G401 (cell line): ENCODE data around the gene OGDH. TPM values are rescaled to one million over a fixed set of nuclear protein-coding genes. Genes with fewer than 3 reads are reported as not detected.
A peak's percentile ranks its signal among the peaks of the same experiment; 100 is the strongest.
"Not testable (repeated sequence)": the region's sequence is repeated elsewhere in the genome, so short reads cannot be mapped to it uniquely, and the experiment has no call there.

Source experiments
- DNase-seq: peaks from one replicate; pipeline ENCODE4 v3.0.0-alpha.2; 2015; ENCODE audit warnings: low spot score
- in situ Hi-C: cut with HindIII; loops from 2 replicates; pipeline ENCODE4 v1.10.0; 2016; ENCODE audit warnings: low sequenced_read_pairs, mixed read lengths
- total RNA-seq: library from RNA; depleted of rRNA; stranded (reverse); fragments of >200 nt; shearing (Covaris generic); gene quantifications from 2 replicates; pipeline ENCODE4 v1.2.3, GENCODE V29; 2014

OGDH gene
- total RNA-seq, 1 experiment from 2014 or later: 78.8 TPM

- in situ Hi-C loops: loop anchor here (25.0 kb wide), 1 partner anchor 137 kb away; no protein-coding TSS in a partner anchor
- no peak for DNase-seq
Measured at GRCh38 chr7:44574287-44574872, 32.0 kb upstream of the OGDH start.

DNA sequence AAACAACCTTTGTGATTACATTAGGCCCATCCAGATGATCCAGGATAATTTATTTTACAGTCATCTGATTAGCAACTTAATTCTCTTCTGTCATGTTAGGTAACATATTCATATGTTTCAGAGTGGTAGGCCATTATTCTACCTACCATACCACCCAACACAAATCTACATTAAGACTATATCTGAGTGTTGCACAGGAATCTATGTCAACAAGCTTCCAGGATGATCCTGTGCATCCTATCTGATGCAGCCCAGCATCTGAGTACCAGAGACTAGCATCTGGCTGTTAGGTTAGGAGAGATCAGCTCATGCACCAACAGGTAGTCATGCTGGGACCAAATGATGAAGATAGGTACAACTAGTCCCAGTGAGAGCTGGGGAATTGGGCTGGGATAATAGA, 31.4 kb upstream of the OGDH start:
- no peak for DNase-seq
- in situ Hi-C loops: no loop called here

GRCh38 chr7:44576228-44576627, 30.2 kb upstream of the OGDH start:
- DNase-seq: no peak
- in situ Hi-C loops: no loop called here

GRCh38 chr7:44580945-44581878, 25.2 kb upstream of the OGDH start:
- no peak for DNase-seq
- in situ Hi-C loops: no loop called here

DNA sequence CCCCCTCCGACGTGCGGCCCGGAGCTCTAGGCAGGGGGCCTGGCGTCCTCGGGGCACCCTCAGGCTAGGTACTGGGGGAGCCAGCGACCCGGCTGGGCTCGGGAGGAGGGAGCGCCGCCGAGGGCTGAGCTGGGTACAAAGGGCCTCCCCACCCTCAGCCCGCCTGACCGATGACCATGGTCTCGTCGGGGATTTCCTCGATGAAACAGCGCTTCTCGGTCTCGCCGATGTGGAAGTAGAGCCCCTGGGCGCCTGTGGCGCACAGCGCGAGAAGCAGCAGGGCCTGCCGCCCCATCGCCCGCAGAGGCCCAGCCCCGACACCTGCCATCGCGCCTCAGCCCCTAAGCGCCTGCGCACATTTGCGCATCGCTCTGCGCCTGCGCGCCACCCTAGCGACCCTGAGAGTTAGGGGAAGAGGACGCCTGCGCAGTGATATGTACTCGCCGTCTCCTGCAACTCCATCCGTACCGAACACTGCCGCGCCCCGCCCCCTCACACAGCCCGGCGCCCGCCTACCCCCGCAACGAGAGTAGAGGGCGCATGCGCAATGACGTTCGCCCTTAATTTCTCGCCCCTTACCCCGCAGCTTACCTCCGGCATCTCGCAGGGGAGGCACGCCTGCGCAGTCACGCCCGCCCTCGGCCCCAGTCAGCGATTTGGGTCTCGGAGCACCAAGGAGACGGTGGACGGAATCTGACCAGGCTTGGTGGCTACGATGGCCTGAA, 24.4 kb upstream of the OGDH start, which contains the start of gene TMED4:
Gene TMED4, minus strand, starts transcription at position 353 of the 725 bp plus-strand sequence. Its CDS starts 25 bp downstream, at position 328.
- in situ Hi-C loops: no loop called here

DNA sequence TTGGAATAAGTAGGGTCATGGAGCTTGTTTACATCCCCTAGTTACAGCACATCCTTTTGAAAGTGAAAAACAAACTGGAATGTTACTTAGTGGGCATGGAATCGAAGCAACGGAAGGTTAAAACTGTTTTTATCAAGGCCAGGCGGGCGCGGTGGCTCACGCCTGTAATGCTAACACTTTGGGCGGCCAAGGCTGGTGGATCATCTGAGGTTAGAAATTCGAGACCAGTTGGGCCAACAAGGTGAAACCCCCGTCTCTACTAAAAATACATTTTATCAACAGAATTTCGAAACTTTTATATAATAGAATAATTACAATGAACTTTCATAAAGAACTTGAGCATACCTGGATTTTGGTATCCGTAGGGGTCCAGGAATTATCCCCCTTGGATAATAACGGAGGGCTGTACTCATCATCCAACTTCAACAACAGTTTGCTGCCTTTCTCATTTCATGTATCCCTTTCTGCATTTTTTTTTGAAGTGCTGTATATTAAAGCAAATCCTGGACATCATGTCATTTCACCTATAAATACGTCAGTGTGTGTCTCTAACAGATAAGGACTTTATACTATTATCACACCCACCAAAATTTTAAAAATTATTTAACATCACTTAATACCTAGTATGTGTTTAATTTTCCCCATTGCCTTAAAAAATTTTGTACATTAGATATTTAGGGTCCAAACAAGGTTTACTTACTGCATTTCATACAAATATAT, 23.1 kb upstream of the OGDH start:
- in situ Hi-C loops: no loop called here
- no peak for DNase-seq

More for the DNA sequence above, 24.4 kb upstream of the OGDH start, which contains the start of gene TMED4:
- DNase-seq: peak; percentile 98

GRCh38 chr7:44587843-44588711, 18.4 kb upstream of the OGDH start:
- DNase-seq: peak; percentile 50
- in situ Hi-C loops: no loop called here

- in situ Hi-C loops: no loop called here
Measured at GRCh38 chr7:44590910-44591309, 15.5 kb upstream of the OGDH start.

DNA sequence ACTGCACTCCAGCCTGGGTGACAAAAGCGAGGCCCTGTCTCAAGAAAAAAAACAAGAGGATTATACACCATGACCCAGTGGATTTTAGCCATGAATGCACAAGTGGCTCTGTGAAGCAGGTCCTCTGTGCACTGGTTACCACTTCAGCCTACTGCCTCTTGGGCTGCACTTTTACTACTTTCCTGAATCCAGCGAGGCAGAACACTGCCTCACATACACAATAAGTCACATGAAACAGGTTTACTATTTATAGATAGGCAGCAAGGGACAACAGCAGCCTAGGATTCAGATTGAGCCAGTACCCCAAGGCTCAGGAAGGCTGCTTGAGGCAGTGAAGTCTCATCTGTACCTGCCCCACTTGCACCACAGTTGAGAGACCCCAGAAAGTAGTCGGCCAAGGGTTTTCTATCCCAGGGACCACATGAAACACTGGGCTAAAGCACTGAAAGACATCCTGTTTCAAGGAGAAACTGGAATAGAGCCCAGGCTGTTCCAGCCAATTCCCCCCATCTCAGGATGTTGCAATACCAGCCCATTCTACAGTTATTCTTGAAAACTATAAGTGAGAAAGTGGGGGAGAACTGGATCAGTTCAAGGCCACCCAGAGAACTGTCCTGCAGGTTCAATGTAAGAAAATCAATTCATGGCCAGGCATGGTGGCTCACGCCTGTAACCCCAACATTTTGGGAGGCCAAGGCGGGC, 10.3 kb upstream of the OGDH start:
- in situ Hi-C loops: no loop called here
- no peak for DNase-seq

More at GRCh38 chr7:44590910-44591309, 15.5 kb upstream of the OGDH start:
- DNase-seq: no peak

- in situ Hi-C loops, DNase-seq: not testable (repeated sequence)
Measured at GRCh38 chr7:44597181-44597580, 9.2 kb upstream of the OGDH start.

DNA sequence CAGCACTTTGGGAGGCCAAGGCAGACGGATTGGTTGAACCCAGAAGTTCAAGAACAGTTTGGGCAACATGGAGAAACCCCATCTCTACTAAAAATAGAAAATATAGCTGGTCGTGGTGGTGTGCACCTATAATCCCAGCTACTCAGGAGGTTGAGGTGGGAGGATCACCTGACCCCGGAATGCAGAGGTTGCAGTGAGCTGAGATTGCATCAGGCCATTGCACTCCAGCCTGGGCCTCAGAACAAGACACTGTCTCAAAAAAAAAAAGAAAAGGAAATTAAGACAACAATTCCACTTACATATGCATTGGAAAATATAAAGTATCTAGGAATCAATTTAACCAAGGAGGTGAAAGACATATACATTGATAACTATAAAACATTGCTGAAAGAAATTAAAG, 7.2 kb upstream of the OGDH start:
- DNase-seq: no peak
- in situ Hi-C loops: no loop called here

GRCh38 chr7:44602576-44602910, 3.9 kb upstream of the OGDH start:
- in situ Hi-C loops: no loop called here
- DNase-seq: no peak

DNA sequence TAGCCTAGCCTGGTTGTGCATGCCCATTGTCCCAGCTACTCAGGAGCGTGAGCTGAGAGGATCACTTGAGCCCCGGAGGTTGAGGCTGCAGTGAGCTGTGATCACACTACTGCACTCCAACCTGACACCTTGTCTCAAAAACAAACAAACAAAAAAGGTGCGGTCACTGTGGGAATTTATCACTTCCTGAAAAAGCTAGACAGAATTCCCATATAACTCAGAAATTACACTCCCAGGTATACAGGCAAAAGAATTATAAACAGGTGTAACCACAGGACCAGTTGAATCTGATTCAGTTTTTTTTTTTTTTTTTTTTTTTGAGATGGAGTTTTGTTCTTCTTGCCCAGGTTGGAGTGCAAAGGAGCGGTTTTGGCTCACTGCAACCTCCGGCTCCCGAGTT, 3.2 kb upstream of the OGDH start:
- no peak for DNase-seq
- in situ Hi-C loops: no loop called here

- DNase-seq: no peak
- in situ Hi-C loops: no loop called here
Measured at GRCh38 chr7:44604941-44605340, 1.5 kb upstream of the OGDH start.

DNA sequence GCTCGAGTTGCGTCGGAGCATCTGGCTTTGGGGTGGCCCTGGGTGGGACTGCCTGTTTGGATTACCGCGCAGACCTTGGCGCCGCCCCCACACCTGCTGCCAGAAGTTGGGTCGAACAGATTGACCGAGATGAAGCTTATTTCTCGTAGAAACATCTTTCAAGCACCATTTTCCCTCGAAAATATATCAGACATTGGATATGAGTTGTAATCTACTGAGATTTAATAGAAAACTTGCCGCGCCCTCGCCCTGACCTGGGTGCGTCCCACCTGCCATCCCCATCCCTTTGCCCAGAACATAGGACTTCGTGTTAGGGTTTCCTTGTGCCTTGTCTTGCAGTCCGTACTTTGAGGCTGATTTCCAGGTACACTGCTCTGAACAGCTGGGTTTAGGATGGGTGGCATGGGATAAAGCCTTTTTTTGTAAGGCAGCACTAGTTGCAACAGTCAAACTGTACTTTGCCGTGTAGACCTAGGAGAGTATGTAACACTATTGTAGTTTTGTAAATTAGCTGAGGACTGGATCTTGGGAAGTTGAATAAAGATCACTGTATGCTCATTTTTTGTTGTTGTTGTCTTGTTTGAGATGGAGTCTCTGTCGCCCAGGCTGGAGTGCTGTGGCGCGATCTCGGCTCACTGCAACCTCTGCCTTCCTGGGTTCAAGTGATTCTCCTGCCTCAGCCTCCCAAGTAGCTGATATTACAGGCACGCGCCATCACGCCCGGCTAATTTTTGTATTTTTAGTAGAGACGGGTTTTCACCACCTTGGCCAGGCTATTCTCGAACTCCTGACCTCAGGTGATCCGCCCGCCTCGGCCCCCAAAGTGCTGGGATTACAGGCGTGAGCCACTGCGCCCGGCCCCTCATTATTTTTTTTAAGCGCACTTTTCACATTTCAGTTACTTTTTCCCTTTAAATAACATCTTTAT, 978 bp downstream of the OGDH start:
- DNase-seq: no peak

GRCh38 chr7:44608916-44609648, 2.7 kb downstream of the OGDH start:
- no peak for DNase-seq
- in situ Hi-C loops: no loop called here

More for the DNA sequence above, 978 bp downstream of the OGDH start:
- in situ Hi-C loops: no loop called here
